NCI-H345 (cell line): ENCODE measurements around the gene TMOD4.

Experiments
- DNase-seq: peaks from one replicate; lab custom pipeline; 2025; lab: John Stamatoyannopoulos, UW

Gene TMOD4

DNA sequence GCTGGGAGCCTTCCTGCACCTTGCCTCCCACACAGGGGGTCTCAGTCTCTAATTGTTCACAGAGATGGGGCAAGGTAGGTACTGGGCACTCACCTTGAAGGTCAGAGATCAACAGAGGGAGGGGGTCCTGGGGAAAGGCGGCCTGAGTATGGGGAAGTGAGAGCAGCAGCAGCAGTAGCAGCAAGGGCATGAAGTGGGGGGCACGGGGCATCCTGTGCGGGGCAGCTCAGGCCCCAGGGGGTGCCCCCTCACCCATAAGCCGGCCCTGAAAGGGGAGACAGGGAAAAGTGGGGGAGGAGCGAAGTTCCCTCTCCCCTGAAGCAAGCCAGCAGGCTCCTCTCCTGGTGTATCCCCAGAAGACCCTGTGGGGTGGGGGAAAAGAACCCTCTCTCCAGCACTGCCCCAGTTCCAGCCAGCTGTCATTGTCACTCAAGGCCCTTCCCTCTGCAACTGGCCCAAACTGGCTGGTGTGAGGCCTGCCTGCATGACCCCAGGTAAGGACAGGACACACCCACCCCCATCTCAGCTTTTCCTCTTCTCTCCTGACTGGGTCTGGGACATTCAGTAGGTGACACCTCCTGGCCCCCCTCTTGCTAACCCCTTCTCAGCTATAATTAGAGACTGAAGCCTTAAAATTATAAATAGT, 33.2 kb downstream of the TMOD4 start:
- no peak for DNase-seq

DNA sequence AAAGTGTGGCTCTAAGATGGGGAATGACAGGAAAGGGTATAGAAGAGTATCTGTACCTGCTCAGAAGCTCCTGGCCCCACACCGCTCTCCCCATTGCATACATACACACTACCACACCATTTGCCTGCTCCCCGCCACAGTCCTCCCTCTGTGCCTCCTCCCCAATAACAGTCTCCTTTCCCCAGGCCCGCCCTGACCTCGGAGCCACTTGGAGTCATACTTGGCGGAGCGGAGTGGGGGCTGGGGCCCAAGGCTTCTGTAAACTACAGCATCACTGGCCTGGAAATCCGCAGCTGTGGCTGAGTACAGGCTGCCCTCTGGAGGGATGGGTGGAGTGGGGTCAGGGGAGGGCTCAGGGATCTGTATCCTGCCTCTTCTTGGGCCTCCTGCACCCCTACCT, 38.0 kb downstream of the TMOD4 start:
- no peak for DNase-seq

DNA sequence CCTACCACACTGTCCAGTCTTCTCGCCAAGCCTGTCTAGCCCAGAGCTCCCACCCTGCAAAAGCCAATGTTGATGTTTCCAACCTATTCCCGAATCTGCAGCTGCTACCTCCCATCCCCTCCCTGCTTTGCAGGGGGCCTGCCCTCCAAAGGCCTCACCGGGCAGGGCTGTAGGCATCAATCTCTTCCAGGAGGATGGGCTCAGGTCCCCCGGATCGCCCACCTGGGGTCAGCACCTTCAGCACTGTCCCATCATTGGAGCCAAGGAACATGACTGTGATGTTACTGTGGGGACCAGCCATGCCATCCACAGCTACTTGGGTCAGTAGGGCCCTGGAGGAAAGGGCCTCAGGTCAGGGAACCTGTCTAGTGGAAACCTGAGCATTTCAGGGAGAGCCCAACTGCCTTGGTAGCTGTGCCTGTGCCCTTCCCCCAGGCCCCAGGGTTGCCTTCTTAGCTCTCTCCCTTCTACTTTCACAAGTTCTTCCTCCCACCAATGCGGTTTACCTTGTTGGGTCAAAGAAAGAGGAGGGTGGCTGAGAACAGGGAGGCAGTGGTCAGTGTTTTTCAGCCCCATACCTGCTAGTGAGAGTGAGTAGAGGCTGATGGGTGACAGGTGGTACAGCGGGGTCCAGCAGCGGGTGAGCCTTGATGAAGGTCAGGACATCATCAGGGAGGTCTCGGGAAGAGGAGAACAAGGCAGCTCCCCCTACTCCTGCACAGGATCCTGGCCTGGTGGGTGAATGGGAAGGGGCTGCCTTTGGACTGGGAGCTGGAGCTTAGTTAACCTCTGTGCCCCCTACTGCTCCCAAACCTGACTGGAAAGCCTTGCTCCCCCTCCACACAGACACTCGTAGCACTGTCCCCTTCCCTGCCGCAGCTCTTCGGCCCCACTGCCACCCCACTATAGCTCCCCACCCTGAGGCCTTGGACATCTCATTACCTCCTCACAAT, 40.1 kb downstream of the TMOD4 start:
- DNase-seq = no peak

DNA sequence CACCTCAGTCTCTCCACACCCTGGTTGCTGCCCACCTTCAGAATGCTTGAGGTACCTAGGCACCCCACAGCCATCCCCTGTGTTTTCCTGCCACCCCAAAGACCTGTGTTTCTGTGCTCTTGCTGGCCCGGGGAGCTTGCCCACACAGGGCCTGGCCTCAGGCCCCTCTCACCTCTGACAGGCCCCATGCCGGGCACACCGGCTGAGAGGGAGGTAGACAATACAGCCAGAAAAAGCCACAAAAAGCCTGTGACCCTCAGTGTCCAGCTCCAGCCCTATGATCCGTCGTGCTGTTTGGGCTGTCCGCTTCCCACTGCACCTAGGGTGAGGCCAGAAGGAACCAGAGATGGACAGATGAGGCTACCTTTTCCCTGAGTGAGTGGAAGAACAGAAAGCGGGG, 40.8 kb downstream of the TMOD4 start:
- DNase-seq = no peak

DNA sequence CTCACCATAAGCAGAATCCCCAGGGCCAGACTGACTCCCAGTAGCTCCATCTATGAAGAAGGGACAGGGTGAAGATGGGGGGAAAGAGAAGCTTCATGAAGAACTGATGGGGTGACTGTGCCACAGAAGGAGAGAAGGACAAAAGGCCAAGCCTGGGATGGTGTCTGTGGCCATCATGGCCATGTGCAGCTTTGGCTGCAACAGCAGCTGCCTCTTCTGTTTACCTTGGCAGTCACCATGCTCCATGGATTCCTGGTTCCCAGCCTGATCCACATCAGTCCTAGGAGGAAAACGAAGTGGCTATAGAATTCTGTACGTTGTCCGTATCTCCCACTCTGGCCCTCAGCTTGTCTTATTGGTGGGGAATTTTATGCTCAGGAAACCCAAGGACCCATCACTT, 41.4 kb downstream of the TMOD4 start:
- no peak for DNase-seq

DNA sequence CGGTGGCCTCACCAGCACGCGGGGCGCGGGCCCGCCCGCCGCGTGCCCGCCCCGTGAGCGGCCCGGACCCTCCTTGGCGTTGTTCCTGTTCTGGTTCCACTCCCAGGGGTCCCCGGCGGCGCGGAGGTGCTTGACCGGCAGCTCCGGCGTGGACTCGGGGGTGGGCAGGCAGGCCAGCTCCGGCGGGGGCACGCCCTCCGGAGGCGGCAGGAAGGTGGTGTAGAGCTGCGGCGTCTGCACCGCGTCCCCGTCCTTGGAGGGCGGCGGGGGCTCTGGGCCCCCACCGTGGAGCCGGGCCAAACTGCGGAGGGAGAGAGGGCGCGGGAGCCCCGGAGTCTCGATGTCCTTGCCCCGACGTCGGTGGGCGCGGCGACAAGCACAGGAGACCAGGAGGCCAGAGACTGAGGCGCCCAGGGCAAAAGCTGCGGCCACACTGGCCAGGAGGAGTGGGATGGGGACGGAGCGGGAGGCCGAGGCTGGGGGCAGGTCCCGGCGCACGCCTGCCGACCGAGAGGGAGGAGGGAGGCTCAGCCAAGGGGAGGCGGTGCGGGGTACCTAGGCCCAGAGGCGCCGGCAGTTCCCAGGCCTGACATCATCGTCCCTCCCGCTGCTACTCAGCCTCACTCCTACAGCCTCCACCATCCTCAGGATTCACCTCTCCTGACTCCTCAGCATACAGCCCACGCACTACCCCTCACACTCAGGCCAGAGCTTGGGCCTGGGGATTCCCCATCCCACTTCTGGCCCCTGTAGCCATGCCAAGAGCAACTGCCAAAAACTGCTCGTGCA, 42.6 kb downstream of the TMOD4 start:
- DNase-seq = no peak

DNA sequence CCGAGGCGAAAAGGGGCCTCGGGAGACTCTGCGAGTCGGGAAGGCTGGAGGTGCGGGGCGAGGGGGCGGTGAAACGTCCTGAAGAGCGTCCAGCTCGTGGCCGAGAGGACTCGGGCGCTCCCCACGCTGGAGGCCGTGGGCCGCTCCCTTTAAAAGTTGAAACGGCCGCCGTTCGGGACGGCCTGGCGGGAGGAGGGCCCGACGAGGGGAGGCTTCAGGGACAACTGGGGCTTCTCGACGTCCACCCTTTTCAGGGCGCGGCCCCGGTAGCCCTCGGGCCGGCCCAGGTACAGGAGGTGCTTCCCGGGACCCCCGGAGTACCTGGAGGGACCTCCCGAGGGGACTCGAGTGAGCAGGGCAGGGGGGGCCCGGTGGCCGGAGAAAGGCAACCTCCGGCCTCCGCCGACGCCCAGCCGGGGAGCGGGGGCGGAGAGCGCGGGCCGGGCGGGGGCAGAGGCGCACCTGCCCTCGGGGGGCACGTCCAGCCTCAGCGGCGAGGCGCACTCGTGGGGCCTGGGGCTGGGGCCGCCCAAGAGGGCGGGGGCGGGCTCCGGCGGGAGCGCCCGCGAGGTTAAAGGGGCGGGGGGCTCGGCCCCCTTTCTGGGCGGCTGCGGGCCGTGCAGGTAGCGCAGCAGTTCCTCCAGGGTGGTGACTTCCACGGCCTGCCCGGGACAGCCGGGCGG, 43.3 kb downstream of the TMOD4 start:
- no peak for DNase-seq

DNA sequence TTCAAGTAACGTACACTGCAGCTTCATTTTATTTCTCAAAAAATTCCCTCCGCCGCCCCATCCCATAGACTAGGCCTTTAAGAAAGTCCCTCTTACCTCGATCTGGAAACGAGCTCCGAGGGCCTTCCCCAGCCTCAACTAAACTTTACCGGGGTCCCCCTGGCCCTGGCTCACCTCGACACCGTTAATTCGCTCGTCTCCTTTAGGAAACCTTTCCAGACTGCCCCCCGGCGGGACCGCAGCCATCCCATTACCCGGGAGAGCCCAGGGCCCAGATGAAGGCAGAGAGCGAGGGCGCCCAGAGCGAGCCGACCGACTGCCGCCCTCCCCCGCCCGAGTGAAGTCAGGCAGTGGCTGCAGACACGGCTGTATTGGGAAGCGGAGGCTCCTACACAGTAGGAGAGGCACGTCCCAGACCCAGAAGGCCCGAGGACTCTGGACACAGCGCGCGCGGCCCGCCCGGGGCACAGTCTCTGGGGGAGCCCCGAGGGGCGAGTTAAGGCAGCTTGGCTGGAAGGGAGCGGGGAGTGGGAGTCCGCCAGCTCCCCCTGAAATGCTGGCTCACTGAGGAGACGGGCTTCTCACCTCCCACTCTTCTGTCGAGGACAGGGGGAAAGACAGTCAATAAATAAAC, 44.0 kb downstream of the TMOD4 start:
- no peak for DNase-seq

DNA sequence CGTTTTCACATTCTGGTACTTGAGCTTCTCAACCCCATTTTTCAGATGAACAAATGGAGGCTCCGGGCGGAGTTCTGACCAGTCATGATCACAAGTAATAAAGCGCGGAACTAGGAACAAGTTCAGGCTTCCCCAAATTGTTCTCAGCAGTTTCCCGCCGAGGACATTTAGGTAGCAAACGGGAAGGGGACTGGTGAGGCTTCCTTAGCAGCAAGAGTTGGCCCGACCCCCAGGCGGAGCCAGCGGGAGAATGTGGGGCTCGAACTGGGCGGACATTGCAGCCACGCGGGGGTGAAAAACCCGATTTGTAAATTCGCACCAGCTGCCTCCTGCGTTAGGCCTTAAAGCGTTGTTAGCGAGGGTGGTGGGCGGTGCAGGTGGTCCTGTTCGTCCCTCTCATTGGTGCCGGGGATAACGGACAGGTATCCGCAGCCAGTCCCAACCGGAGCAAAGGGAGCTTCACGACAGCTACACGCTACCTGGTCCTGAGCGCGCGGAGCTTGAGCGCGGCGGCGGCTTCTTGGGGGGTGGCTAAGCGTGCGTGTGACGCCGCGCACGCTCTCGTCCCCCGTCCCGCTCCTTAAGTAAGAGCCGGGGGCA, 44.7 kb downstream of the TMOD4 start:
- DNase-seq = no peak

DNA sequence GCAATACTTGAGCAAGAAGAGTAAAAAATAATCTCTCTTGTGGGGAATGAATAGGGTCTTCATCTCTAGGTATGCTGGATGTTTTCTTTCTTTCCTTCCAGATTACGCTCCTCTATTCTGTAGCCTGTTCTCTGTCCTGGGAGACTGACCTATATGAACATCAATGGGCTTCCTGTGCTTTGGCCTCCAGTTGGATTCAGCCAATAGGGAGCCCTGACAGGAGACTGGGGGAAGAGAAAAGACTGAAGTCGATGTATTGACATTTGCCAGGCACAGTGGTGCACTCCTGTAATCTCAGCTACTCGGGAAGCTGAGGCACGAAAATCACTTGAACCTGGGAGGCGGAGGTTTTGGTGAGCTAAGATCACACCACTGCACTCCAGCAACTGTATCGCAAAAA, 47.0 kb downstream of the TMOD4 start:
- no peak for DNase-seq

DNA sequence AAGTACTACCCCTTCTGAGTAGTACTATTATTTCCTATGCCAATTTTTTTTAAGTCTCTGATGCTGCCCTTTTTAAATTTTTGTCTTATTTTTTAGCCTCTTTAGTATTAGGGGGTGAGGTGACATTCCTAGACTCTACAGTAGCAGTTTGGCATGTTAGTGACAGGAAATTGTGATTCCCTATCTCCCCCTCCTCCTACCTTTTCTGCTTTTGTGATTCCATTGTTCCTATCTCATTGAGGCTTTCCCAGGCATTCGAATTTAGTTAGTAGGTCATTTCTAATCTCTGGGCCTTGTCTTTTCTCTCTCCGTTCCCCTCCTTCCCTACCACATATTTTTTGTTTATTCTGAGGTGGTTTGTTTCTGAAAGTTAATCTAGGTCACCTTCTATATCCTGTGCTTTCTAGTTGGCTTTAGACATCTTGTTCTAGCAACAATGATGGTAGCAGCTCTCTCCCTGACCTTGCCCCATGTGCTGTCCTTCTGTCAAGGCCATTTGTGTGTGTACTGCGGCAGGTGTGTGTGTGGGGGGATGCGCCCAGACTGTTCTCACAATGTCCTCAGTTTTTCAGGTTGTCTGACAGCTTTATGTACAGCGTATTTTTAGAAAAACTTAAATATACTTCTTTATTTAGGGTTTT, 50.9 kb downstream of the TMOD4 start:
- DNase-seq = no peak
